Activated T-cell treated with anti-CD3 and anti-CD28 coated beads, Interleukin-2, amount 50 U/mL, for 48 hours (primary cell): Measurements from ENCODE around the gene DSTYK.
A peak's percentile ranks its signal among the peaks of the same experiment; 100 is the strongest.

ENCODE experiments used
- DNase-seq, 2 experiments: peaks; one replicate each; pipeline ENCODE4 v3.0.0-alpha.2; 2020

Gene DSTYK, protein sequence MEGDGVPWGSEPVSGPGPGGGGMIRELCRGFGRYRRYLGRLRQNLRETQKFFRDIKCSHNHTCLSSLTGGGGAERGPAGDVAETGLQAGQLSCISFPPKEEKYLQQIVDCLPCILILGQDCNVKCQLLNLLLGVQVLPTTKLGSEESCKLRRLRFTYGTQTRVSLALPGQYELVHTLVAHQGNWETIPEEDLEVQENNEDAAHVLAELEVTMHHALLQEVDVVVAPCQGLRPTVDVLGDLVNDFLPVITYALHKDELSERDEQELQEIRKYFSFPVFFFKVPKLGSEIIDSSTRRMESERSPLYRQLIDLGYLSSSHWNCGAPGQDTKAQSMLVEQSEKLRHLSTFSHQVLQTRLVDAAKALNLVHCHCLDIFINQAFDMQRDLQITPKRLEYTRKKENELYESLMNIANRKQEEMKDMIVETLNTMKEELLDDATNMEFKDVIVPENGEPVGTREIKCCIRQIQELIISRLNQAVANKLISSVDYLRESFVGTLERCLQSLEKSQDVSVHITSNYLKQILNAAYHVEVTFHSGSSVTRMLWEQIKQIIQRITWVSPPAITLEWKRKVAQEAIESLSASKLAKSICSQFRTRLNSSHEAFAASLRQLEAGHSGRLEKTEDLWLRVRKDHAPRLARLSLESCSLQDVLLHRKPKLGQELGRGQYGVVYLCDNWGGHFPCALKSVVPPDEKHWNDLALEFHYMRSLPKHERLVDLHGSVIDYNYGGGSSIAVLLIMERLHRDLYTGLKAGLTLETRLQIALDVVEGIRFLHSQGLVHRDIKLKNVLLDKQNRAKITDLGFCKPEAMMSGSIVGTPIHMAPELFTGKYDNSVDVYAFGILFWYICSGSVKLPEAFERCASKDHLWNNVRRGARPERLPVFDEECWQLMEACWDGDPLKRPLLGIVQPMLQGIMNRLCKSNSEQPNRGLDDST

DNA sequence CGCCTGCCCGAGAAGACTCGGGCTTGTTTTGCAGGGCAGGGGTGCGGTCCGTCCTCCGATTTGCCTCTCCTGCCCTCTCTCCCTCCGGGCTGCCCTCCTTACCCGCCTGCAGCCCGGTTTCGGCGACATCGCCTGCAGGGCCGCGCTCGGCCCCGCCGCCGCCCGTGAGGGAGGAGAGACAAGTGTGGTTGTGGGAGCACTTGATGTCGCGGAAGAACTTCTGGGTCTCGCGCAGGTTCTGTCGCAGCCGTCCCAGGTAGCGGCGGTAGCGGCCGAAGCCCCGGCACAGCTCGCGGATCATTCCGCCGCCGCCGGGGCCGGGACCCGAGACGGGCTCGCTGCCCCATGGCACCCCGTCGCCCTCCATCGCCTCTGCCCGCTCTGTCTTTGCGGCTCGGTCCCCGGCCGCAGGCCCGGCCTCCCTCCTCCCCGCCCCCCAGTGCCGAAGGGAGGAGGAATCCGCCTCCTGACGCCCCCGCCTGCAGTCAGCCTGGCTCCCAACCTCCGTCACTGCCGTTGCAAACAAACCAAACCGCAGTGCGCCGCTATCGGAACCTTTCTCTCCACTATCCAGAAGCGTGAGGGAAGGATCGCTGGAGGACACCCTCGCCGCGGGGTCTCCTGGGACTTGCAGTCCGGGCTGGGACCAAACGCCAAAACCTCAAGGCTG is at the start of gene DSTYK:
Gene DSTYK (minus strand): TSS at position 534 of the 670 bp plus-strand sequence. CDS start 167 bp downstream, at position 367.
- peak; percentile 96 for DNase-seq

DNA sequence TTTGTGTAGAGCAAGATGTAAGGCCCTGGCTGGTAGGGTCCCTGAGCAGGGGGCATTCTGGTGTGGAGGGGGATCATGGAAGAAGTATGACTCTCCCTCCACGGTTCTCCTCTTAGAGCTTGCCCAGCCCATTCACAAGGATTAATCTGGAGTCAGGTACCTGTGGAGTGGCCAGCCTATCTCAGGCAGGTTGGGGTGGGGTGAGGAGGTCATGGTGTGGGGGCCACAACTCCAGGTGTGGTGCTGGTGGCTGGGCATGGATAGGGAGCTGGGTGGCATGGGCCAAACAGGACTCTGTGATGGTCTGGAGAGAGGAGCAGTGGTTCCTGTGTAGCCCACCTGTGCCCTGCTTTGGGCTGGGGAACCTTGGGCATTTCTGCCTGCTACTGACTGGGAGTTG is 48.5 kb upstream of the DSTYK start:
- DNase-seq: no peak

DNA sequence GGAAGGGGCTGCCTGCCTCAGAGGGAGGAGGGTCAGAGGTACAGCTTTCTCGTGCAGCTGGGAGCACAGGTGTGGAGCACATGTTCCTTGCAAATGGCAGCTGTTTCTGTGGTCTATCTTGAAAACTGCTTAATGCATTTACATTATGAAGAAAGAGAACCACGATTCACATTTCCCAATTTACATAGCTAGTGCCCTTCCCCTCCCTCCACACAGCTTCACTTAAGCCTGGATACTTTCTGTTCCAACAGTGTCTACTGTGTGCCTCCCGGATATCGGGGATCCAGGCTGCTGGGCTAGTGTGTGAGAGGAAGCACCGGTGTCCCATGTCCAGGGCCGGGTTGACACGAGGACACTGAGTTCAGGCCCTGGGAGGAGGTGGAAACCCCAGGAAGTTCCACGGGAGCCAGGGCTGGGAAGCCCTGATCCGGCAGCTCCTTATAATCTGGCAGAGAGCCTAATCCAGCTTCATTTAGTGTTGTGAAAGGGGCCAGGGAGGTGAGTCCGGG is 47.9 kb upstream of the DSTYK start:
- no peak for DNase-seq

DNA sequence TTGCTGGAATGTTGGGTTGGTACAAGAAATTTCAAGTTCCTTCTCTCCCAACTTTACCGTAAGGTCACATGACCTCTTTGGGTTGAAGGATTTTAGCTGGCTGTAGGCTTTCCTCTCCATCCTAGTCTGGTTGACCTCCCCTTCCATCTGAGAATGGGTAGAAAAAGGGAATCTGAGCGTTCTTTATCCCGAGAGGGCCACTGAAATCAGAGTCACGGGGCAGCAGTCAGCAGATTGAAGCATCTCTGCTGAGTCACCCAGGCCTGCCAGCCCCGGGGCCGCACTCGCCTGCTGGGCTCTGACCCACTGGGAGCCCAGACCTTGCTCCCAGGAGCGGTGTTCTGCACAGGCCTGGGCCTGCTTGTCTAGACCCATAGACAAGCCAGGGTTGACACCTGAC is 47.2 kb upstream of the DSTYK start:
- no peak for DNase-seq

DNA sequence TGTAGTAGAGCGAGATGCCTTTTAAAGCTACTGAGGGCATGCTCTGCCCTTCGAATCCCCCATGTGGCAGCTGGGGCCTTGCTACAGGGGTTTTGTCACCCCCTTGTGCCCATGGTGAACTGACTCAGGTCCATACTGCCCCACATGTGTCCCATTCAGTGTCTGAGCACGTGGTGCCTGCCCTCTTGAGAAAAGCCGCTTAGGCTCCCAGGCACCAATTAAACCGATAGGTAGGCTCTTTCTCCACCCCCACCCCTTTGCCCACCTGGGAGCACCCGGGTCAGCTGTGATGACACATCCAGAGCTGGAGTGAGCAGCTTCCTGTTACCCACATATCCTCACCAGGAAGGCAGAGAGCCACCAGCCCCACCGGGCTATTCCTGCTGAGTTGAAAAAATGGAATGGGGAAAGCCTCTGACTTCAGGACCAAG is 46.8 kb upstream of the DSTYK start:
- no peak for DNase-seq

DNA sequence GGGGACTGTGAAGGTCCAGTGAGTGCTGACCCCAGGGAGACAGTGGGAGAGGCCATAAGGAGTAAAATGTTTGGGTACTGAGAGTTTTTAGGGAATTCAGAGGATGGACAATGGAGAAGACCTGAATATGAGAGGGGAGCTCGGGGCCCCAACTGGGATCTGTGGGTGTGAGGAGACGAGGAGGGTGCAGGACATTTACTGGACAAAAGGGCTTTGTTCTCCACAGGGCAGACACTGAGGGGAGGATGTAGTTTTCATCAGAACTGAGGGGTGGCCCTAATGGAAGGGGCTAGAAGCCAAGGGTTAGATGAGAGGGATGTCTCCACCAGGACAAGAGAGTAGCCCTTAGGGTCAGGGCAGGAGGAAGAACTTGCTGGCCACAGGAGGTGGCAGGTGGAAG is 46.2 kb upstream of the DSTYK start:
- no peak for DNase-seq

DNA sequence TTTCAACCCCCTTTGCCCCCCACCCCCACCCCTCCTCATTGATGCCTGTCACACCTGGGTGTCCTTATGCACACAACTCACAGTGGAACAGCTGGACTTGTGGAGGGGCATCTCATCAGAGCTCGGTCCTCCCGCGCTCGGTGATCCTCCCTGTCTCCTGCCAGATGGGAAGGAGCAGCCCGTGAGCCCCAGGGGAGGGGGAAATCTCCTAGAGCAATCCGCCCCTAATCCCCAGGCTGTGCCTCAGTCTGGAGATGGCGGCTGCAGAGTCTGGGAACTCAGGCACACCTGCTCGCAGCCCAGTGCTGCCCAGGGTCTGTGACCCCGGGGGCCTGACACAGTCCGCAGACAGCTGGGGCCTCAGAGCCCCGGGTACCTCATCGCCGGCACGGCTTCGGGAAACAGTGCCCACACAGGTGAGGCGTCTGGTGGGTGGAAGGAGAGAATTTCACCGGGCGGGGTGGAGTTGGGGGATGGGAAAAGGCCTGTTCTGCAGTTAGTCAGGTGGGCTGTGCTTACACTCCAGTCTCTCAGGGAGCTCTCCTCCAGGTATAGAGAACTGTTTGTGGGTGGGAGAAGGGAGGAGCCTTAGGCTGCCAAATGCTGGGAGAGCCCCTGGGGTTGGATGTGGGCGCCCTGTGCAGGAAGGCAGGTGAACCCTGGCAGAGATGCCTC is 45.6 kb upstream of the DSTYK start:
- no peak for DNase-seq

DNA sequence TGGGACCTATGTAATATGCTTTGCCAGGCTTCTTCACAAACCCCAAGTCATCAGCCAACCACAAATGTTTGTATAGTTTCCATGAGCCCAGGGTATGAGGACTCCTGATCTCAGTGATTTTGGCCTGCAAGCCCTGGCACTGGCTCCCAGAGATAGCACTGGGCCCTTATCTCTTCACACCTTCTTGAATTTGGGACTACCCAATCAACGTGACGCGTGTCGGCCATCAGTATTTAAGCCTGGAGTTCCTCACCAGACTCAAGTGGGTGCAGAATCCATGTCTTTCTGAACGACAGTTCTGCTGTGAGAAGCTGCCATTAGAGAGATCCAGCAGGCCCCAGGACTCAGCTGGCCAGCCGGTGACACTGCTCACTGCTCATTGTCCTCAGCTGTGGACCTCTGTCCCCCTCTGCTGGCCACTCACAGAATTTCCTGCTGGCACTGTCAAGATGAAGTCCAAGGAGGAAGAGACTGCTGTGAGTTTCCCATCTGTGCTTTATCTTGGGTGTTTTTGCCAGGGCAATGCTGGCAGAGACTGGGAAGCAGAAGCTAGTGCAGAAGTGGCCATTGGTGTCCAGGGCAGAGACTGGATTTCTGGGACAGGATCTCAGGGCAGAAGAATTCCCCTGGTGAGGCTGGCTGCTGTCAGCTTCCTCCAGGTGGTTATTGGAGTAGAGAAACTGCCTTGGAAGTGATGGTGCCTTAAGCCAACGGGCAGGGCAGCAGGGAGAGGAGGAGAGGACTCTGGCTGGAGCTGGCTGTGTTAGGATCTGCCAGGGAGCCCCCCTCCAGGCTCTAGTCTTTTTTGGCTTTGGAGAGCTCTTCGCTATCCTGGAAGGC is 44.7 kb upstream of the DSTYK start:
- DNase-seq: peak; percentile 92 to 93

DNA sequence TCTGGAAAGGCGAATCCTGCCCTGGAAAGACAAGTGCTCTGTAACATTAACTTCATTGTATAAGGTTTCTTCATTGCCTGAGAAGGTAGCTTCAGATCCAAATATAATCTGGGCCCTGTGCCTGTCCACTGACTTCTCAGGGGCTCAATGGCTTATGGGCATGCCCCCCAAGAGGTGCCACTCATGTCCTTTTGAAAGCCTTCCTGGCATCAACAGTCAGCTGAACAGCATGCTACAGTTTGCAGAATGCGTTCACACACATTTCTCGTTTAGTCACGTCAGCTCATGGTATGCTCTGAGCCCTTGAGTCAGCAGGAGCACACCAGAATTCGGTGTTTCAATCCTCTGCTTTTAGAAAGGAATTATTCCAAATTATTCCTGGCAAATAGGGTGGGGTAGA is 40.1 kb upstream of the DSTYK start:
- DNase-seq: no peak

DNA sequence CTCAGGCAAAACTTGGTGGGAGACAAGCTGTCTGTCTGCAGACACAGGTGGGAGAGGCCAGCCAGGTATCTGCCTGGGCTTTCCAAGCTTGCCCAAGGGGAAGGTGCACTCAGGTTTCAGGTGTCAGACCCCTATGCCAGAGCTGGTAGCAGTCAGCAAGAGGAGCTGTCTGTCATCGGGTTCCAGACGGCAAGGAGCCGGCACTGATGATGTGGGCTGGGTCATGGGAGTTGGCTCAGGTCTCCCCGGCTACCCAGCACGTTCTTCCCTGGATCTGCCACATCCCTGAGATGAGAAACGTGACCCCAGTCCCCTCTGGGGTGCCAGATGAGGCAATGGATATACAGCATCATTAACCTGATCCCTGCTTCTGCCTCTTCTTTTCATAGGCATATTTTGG is 39.2 kb upstream of the DSTYK start:
- no peak for DNase-seq

DNA sequence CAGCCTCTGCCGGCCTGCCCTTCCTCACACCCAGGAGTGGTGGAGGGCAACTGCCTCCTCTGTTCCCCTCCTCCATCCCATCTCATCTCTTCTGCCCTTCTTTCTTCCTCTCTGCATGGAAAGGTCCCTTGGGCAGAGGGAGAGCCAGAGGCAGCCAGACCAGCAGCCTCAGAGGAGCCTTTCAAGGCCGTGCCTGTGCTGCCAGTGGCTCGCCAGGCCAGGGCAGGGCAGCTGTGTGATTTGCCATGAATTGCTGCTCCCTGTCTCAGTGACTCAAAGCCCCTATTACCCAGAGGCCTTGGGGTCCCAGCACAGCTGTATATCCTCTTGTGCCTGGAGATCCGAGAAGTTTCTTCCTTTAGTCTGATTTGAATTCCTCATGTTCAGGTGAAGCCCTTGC is 38.1 kb upstream of the DSTYK start:
- DNase-seq: no peak

DNA sequence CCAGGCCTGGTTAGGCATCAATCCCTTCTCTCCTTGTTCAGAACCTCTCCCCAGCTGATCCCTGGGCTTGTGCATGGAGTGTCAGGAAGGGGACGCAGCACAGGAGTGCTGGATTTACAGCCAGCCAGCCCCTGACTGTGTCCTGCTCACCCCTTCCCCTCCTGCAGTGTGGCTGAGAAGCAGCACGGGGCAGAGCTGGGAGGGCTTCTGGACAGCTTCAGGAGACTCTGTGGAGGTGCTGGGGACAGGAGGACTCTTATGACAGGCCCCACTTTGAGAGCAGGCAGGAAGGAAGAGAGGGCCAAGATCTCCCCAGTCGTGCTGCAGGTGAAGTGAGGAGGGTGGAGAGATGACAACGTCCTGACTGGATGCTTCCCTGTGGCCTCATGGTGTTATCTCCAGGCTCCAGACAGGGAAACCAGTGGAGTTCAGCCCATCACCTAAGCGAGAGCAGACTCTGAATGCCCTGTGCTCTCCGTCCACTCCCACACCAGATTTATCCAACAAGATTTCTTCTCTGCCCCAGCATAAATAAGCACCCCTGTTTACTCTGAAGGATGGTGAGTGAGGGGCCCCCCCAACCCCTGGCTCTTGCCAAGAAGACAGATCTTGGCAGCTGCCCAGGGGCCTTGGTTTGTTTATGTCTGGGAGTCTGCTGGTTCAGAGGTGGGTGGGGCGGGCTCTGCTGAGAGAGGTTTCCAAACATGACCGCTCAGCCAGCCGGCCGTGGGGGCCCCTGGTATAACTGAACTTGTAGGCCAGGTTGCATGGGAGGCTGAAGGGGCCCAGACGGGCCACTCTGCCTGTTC is 37.5 kb upstream of the DSTYK start:
- no peak for DNase-seq

DNA sequence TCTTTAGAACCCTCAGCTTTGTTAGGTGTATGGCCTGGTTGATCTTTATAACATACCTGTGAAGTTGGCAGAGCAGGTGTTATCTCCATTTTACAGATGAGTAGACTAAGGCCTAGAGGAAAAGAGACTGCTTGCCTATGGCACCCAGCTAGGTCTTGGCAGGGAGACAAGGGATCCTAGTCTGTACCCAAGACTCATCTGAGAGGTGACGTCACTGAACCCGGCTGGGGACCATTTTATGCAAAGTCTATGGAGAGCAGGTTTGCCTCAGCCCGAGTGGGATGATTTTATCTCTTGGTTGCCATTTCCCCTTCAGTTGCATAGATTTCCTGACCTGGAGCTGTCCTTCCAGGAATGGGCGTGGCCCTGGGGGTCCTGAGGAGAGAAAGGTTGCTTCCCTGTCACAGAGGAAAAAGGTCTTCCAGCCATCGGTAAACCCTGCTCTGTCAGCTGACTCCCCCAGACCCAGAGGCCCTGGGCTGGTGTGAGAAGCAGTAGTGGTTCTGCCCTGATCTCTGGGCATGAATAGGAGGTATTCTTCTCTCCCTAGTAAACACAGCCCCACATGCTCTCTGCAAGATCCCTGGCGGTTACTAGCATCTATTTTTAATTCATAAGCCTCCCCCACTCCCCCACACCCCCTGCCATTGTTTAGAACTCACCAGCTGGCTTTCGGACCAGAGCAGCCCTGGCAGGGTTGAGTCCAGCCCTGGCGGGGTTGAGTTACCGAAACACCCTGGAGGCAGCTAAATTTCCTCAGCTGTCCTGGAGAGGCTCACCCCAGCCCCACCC is 35.8 kb upstream of the DSTYK start:
- DNase-seq: no peak

DNA sequence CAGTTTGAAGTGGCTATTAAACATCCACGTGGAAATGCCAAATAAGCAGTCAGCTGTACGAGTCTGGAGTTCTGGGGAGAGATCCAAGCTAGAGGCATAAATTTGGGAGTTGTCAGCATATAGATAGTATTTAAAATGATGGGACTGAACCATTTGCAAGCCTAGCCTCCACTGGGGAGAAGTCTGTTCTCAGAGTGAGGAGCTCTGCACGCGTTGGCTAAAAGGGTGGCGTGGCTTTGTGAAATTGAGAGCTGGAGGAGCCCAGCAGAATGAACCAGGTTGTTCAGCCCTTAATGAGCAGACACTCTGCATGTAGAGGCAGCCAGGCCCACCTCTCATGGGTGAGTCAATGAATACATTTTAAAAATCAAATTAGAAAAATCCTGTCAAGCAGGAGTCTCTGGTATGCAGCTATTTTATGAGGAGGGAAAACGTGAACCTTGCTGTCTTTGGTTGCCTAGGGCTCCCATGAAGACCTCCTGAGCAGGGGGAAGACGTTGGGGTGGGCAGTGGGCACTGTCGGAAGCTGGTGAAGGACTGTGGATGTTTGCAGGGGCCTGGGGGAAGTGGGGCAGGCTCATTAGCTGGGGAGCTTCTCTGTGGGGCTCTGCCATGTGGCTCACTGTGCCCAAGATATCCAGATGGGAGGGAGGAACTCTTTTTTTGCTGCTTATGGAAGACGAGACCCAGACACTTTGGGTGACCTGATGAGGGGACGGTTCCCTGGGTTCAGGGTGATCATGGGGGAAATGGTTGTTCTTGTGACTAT is 35.0 kb upstream of the DSTYK start:
- no peak for DNase-seq

DNA sequence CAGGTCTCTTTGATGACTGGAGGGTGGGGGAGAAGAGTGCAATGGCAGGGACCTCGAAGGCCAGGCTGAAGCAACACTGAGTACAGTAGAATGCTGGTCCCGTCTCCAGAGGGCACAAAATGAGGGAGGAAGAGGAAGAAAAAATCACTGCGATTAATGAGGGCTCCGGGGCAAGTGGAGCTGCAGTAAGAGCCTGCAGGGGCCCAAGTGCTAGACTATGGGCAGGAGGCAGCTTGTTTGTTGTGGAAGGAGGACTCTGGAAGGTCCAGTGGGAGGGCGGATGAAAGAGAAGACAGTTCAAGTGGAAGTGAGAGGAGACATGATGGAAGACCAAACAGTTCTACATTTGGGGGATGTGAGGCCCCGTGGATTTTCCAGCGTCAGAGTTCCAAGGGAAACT is 33.6 kb upstream of the DSTYK start:
- no peak for DNase-seq

DNA sequence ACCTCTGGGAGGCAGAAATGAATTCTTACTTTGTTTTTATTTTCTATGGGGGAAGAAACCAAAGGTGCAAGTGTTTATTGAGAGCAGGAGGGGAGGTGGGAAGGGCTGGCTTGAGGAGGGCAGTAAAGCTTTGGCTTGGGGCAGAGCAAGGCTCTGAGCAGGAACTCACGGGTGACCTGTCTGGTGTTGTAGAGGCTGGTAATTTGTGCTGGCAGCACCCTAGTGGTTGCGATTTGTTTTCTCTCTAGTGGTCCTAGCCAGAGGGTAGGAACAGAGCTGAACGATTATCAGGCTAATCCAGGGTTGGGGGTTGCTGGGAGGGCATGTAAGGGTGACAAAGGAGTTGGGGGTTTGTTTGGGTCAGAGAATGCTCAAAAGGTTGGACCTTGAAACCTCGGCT is 32.9 kb upstream of the DSTYK start:
- no peak for DNase-seq

DNA sequence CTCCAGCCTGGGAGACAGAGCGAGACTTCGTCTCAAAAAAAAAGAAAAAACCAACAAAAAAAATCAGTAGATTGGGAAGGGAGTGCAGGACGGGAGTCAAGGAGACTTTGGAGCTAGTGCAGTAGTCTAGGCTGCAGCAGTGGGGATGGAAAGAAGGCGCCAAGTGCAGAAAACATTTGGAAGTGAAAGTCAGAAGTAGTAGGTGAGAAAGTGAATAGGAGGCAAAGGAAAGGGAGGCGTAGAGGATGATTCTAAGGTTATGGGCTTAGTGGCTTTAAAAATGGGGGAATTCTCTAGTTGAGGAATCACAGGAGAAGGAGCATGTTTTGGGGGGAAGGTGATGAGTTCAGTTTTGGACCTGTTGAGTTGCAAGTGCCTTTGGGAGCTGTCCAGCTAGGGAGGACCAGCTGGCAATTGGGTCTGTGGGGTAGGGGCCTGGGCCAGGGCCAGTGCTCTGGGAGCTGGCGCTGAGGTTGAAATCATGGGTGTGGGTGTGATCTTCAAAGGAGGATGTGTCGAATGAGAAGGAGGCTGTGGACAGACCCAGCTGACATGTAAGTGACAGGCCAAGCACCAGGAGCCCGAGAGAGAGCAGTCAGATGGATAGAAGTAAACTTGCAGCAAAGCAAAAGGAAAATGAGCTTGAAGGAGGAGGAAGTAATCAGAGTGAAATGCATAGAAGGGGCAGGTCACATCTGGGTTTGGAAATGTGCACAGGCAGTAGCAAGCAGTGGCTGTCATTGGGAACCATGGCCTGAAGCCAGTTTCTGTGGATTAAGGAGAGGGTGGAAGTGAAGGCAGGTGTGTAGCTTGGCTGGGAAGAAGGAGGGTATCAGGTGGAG is 32.1 kb upstream of the DSTYK start:
- no peak for DNase-seq
